ENCODE data around the gene RCCD1. TPM values are rescaled to one million over a fixed set of nuclear protein-coding genes. Genes with fewer than 3 reads are reported as not detected.

The RCCD1 gene
- total RNA-seq, 1 experiment from 2014 or later = 38.5 TPM

GRCh38 chr15:90934256-90934948 lies 20.3 kb upstream of the RCCD1 start:
- no TSS peak for BruUV-seq (replicated peaks)
- Histone ChIP-seq H3K9me3 (ENCODE audit: control insufficient read depth in 1 of 2, insufficient read depth in 1 of 2, low read depth in 1 of 2, low read length in 2 of 2) (no peaks in the 10 kb centered on the region), H3K27ac (ENCODE audit: low read depth, low read length) (peak overlapping the region; percentile 71), H3K4me1 (ENCODE audit: control insufficient read depth in 1 of 2, insufficient read depth in 2 of 2, low read length in 2 of 2) (peaks cover 16 to 47% of the 10 kb centered on the region in 2 experiments; a peak in 3 of 4 replicates), H3K79me2 (ENCODE audit: insufficient read depth, low read length) (peaks cover 25% of the 10 kb centered on the region; the same call in 1 of the 2 replicates), H3K4me3 (replicated peaks in 1 of 2; ENCODE audit: low read depth in 1 of 2, low read length in 2 of 2) (peak overlapping the region; percentile 91 to 96), H3K4me2 (ENCODE audit: low read length) (peak overlapping the region; percentile 85), H2AFZ (ENCODE audit: low read depth, low read length, poor library complexity, severe bottlenecking) (peak overlapping the region; percentile 1), H3K27me3 (ENCODE audit: insufficient read depth, low read length) (no peaks in the 10 kb centered on the region), H3K9ac (ENCODE audit: low read length) (peak overlapping the region; percentile 90), H4K20me1 (ENCODE audit: insufficient read depth) (no peaks in the 10 kb centered on the region), H3K9me2 (ENCODE audit: insufficient read depth) (no peaks in the 10 kb centered on the region), H3K36me3 (ENCODE audit: control insufficient read depth in 1 of 2, insufficient read depth in 2 of 2, low read length in 2 of 2) (peaks cover 7 to 9% of the 10 kb centered on the region in 2 experiments; a peak in 2 of 4 replicates)
- DNase-seq (ENCODE audit: low read depth, low spot score) (peak; percentile 77), ATAC-seq (peak; percentile 50)
- intact Hi-C loops (cut with micrococcal nuclease) = loop anchor here (1.0 to 5.0 kb wide), 3 partner anchors 20 to 614 kb away; partner anchors contain the start of gene RCCD1
- RAD21 ChIA-PET (ENCODE audit: low non-redundant PET in 1 of 2, low total read pairs in 2 of 2, uncharacterized antibody in 2 of 2, unreplicated experiment in 2 of 2) = interaction anchor here (0.9 to 1.8 kb wide), 3 partner anchors 20 to 41 kb away, joined by 3 to 10 read pairs (median 7); partner anchors contain the start of gene RCCD1 (in 2 of the 2)
- POLR2A ChIA-PET = interaction anchor here (0.9 to 1.6 kb wide), 9 partner anchors 9 to 641 kb away, joined by 3 to 21 read pairs (median 5); partner anchors contain the start of genes FURIN, MAN2A2 and RCCD1
- CTCF ChIA-PET = interaction anchor here (0.6 to 6.9 kb wide), 22 partner anchors 9 to 641 kb away, joined by 3 to 70 read pairs (median 6); partner anchors contain the start of genes MAN2A2 and RCCD1
- TF ChIP-seq SIN3A (IDR thresholded peaks at IDR 0.05; ENCODE audit: low read depth) = no peak
- TF ChIP-seq, protein P1, sequence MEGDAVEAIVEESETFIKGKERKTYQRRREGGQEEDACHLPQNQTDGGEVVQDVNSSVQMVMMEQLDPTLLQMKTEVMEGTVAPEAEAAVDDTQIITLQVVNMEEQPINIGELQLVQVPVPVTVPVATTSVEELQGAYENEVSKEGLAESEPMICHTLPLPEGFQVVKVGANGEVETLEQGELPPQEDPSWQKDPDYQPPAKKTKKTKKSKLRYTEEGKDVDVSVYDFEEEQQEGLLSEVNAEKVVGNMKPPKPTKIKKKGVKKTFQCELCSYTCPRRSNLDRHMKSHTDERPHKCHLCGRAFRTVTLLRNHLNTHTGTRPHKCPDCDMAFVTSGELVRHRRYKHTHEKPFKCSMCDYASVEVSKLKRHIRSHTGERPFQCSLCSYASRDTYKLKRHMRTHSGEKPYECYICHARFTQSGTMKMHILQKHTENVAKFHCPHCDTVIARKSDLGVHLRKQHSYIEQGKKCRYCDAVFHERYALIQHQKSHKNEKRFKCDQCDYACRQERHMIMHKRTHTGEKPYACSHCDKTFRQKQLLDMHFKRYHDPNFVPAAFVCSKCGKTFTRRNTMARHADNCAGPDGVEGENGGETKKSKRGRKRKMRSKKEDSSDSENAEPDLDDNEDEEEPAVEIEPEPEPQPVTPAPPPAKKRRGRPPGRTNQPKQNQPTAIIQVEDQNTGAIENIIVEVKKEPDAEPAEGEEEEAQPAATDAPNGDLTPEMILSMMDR (IDR thresholded peaks at IDR 0.05 in 2 of 3, conservative IDR thresholded peaks at IDR 0.05 in 1 of 3; ENCODE audit: borderline replicate concordance in 1 of 3, insufficient read depth in 1 of 3, low read depth in 2 of 3, low read length in 2 of 3) = peak in 2 of 3 experiments; percentile 94 to 95; a peak in 4 of 6 replicates
